GM19438 (cell line): ENCODE data around the gene TBX1.

Experiments
- ATAC-seq: cut with Tn5 transposase; IDR thresholded peaks from one replicate; pipeline ENCODE4 v1.9.1; 2021; ENCODE audit warnings: low read depth; ENCODE audit not compliant: unreplicated experiment

TBX1 gene

DNA sequence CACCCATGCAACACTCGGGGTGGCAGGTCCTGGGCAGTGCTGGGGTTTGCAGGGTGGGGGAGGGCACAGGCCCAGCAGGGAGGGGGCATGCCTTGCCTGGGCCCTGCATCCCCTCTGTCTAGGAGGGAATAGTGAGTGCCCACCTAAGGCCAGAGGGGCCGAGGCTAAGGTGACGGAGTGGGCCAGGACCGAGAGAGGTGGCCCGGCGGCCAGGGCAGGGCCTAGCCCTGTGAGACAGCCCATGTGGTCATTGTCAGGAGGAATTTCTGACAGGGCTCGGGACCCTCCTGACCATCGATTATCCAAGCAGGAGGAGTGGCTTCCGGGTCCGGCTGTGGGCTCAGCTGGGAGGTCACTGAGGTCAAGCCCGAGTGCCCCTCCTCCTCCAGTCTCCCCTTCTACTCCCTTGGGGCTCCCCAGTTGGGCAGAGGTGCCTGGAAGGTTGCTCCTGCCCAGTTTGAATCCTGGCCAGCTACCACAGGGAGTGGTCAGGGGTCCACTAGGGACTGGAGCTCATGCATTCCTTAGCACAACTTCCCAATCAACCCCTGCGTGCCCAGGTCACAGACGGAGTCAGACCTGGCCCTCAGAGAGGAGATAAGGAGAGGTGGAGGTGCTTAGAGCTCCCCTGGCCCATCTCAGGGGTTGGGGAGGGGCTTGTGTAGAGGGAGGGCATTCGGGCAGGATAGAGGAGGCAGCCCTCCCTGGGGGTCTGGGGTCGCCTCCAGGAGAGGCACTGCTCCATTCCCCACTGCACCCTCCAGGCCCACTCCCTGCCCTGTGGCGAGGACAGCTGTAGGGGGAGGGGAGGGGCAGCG, 22.5 kb upstream of the TBX1 start:
- no peak for ATAC-seq

- no peak for ATAC-seq
Measured at GRCh38 chr22:19738664-19739447, 21.7 kb upstream of the TBX1 start.

DNA sequence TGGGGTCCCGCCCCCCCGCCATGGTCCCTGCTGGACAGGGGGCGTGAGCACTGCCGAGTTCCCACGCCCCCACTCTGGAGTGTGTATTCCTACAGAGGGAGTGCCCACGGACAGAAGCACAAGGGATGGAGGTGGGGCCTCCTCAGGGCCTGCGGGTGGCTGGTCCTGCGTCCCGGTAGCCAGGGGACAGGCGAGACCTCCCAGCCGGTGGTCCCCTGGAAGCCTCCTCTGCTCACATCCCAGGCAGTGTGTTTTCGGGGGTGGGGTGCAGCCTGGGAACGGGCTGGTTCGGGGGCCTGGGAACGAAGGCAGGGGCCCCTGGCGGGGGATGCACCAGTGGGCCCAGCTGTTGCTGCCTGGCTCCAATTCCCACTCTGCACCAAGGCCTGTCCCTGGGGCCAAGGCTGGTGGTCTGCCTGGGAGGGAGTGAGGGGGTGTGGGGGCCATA, 21.1 kb upstream of the TBX1 start:
- no peak for ATAC-seq

DNA sequence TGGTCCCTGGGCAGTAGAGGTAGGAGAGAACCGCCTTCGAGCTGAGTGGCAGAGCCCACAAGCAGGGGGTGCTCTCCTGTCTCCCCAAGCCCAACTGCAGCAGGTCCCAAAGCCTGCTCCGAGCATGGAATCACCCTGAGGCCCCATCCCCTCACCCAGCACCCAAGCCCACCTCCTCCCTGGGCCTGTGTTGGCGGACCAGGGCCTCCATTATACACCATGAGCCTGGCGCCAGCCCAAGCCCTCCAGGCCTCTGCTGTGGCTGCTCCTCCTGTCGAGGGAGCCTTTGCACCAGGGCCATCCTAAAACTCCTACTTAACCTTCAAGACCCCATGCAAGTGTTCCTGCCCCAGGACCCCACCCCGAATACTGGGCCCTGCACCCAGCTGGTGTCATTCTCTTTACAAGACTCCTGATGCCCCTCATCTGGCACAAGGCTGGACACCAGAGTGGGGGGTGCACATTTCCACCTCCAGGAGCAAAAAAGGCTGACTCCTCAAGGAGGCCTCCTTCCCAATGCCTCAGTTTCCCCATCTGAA, 20.6 kb upstream of the TBX1 start:
- no peak for ATAC-seq

DNA sequence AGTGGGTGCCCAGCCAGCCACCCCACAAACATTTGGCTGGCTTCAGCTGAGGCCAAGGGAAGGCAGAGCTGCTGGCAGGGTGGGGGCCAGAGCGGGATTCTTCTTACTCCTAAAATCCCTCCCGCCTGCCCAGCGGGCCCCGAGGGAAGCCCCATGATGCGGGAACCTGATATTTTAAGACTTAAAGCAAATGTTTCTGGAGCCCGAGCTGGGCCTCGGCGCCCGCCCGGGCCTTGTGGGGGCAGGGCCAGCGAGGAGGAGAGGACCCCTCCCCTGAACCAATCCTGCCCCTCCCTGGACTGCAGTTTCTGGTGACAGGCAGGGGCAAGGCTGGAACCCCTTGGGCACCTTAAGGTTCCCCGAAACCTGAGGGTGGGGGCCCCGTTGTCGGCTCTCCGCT, 20.0 kb upstream of the TBX1 start:
- no peak for ATAC-seq

DNA sequence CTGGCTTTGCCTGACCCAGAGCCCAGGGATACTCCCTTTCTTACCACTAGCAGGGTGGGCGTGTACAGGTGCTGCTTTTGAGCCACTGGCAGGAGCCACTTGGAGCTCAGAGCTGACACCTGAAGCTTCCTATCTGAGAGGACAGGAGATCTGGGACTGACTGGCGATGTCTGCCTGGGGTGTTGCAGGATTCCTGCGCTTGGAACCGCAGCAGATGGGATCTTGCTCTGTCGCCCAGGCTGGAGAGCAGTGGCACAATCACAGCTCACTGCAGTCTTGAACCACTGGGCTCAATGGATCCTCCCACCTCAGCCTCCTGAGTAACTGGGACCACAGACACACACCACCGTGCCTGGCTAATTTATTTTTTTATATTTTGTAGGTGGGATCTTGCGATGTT, 19.5 kb upstream of the TBX1 start:
- ATAC-seq: no peak

- ATAC-seq: no peak
Measured at GRCh38 chr22:19742160-19743066, 18.2 kb upstream of the TBX1 start.

- no peak for ATAC-seq
Measured at GRCh38 chr22:19743081-19743480, 17.5 kb upstream of the TBX1 start.

DNA sequence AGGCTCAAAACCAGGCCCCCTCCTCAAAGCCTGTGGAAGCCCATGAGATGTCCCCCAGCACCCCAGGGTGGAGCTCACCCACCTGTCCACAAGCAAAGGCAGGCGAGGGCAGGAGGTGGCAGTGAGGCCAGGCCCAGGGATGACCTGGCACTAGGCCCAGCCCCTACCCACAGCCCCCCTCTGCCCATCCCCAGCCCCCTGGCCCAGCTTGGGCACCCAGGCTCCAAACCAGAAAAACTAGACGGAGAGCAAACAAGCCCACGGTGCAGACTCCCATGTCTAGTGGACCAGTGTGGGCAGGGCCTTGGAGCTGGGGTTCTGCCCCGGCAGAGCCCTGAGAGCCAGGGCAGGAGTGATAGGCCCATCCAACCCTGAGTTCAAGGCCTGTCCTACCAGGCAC, 16.9 kb upstream of the TBX1 start:
- no peak for ATAC-seq

GRCh38 chr22:19744350-19745006, 16.1 kb upstream of the TBX1 start:
- no peak for ATAC-seq

- ATAC-seq: no peak
Measured at GRCh38 chr22:19745155-19746101, 15.2 kb upstream of the TBX1 start.

DNA sequence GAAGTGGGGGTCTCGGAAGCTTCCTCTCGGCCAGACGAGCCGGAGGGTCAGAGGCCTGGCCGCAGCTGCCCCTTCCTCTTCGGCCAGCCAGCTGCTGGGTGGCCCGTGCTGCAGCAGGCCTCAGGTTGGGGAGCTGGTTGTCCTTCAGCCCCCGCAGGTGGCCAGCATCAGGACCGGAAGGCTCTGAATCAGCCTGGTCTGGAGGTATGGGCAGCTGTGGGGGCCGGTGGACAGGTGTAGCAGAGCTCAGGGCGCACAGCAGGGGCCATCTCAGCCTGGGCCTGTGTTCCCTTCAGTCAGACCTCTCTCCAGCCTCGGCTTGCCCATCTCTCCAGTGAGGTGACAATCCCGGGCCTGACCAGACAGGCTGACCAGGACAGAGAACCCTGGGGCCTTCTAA, 13.9 kb upstream of the TBX1 start:
- no peak for ATAC-seq

DNA sequence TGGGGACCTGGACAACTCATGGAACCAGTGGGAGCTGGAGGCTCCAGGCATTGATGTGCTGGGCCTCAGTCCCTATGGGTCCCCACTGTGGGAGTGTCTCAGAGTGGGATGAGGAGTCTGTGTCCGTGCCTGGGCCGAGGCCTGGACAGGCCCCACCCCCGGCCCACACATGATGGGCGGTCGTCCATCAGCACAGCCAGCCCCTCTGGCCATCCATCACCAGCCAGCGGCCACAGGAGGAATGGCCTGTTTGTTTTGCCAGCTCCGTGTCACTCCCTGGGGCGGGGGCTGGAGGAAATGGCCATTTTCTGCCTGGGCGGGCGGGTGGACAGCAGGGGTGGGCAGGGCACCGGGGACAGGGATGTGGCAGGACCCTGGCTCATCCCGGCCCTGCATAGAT, 13.0 kb upstream of the TBX1 start:
- ATAC-seq: no peak

GRCh38 chr22:19748139-19748538, 12.4 kb upstream of the TBX1 start:
- no peak for ATAC-seq

DNA sequence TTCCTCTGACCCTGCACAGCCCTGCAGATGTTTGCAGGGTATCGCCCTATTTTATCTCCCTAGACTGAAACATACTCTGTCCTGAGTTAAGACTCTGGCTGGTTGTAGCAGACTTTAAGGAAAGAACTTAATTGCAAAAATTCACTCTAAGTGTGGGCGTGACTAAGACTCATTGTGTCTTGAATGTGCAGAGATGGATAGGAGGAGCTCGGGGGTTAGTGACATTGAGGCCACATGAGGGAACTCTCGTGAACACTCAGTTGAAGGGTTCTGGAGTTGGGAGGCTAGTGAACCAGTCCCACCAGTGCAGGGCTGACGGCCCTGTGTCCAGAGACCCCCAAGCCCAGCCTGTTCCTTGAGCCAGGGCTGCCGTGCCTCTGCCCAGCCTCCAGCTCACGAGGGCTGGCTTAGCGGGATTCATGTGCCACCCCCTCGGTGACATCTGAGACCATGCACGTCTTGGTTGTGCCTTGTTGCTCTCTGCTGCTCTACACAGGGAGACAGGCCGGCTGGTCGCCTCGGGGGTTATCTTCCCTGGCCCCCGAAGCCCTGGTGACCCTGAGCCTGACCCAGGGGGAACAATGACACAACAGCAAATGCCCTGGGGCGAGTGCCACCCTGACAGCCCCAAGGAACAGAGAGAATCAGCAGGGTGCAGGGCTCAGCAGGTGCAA, 11.4 kb upstream of the TBX1 start:
- ATAC-seq: no peak

DNA sequence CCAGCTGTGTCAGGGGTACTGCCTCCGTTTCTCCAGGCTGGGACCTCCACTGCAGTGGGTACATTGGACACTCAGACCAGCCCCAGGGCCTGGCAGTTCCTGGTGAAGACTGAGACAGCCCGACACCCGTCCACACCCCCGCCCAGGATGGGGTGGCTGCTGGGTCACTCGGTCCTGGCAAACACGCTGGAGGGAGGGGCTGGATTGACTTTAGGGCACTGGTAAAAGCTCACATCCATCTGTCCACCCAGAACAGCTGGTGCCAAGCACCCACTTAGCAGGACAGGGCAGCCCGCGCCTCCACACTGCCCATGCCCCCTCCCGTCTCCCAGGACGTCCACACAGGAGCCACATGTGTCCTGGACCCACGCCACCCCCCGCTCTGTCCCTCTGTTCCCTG, 10.7 kb upstream of the TBX1 start:
- no peak for ATAC-seq

DNA sequence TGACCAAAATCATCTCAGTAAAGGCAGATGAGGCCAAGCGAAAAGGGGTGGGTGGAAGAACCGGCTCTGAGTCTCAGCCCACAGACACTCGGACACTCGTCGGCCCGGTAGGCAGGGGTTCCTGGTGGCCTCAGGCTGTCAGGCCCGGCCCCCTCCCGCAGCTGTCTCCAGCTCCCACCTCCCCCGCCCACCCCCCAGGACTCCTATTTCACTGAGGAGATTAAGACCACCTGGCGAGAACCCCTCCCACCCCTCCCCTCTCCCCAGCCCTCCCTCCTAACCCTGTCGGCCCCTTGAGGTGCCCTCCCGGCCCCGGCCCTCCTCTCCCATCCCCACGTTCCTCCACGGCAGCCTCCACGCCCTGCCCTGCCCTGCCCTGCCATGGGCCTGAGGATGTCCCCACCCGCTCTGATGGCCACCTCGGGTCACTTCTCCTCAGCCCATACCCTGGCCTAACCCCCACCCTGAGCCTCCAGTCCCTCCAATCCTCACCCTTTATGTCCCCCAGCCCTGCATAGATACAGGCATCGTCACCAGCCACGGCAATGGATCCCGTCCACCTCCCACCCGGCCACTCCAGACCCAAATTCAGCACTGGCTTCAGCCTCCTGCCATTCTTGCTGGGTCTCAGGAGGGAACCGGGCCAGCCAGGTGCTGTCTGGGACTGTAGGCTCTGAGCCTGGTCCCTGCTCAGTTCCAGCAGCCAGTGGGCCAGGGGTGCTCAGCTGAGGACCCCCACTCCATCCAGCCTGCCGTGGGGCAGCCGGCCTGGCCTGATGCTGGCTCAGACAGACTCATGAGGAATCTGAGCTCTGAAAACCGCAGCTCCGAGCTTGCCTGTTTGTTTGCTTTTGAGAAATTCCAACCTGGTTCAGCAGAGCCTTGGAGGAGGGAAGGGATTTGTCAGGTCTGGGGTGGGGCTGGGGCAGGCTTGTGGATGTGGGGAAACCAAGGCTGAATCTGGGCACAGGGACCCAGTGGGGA, 9.8 kb upstream of the TBX1 start:
- no peak for ATAC-seq
